MCF 10A (cell line): ENCODE measurements around the gene GPRIN1. TPM values are rescaled to one million over a fixed set of nuclear protein-coding genes. Genes with fewer than 3 reads are reported as not detected.

Experiments used
- BruUV-seq: library from RNA; stranded (reverse); fragments of 400-500 nt; replicated peaks from 2 replicates; lab custom pipeline; 2021; lab: Mats Ljungman, UMichigan
- CTCF ChIA-PET: fragments of 300-600 bp; sonication (Branson Sonifier 250); formaldehyde crosslinking; extraction: SDS; loops from one replicate; lab custom pipeline; 2021; ENCODE audit warnings: antibody characterized with exemption, inconsistent platforms; lab: Yijun Ruan, JAX
- POLR2A ChIA-PET: fragments of 300-600, 350-650 bp; sonication (Branson Sonifier 250); formaldehyde crosslinking; extraction: SDS; loops from one replicate; lab custom pipeline; 2020; ENCODE audit warnings: antibody characterized with exemption, inconsistent platforms; lab: Yijun Ruan, JAX
- DNase-seq: peaks from one replicate; pipeline ENCODE4 v3.0.0-alpha.2; 2018; ENCODE audit not compliant: unreplicated experiment
- H3K27ac Mint-ChIP-seq: one replicate; pipeline ENCODE4 v1.8.0; 2022; ENCODE audit warnings: mild to moderate bottlenecking, low read depth, mixed read lengths; ENCODE audit not compliant: unreplicated experiment
- H3K27me3 Mint-ChIP-seq: one replicate; pipeline ENCODE4 v1.8.0; 2022; ENCODE audit warnings: mixed read lengths; ENCODE audit not compliant: insufficient read depth, unreplicated experiment
- H3K36me3 Mint-ChIP-seq: one replicate; pipeline ENCODE4 v1.8.0; 2022; ENCODE audit warnings: mild to moderate bottlenecking, moderate library complexity, mixed read lengths; ENCODE audit not compliant: insufficient read depth, unreplicated experiment
- H3K4me1 Mint-ChIP-seq: one replicate; pipeline ENCODE4 v1.8.0; 2022; ENCODE audit warnings: mixed read lengths; ENCODE audit not compliant: insufficient read depth, unreplicated experiment
- H3K4me3 Mint-ChIP-seq: one replicate; pipeline ENCODE4 v1.8.0; 2022; ENCODE audit warnings: mild to moderate bottlenecking, moderate library complexity, mixed read lengths; ENCODE audit not compliant: unreplicated experiment
- H3K9me3 Mint-ChIP-seq: one replicate; pipeline ENCODE4 v1.8.0; 2022; ENCODE audit warnings: mixed read lengths; ENCODE audit not compliant: unreplicated experiment
- intact Hi-C: fragments of 100-400 bp; cut with micrococcal nuclease; formaldehyde crosslinking; loops from 2 replicates; pipeline ENCODE4 v1.14.1; 2022
- total RNA-seq: library from RNA; stranded (reverse); gene quantifications from 2 replicates; pipeline ENCODE4 v1.2.3, GENCODE V29; 2022
- TF ChIP-seq, protein P1 (sequence below): fragments of 200-600 bp; IDR thresholded peaks from one replicate; pipeline ENCODE4 v1.8.0; 2022; ENCODE audit warnings: antibody characterized with exemption, mild to moderate bottlenecking; ENCODE audit not compliant: unreplicated experiment

GPRIN1 gene
- total RNA-seq, 1 experiment from 2014 or later: 3.0 TPM

DNA sequence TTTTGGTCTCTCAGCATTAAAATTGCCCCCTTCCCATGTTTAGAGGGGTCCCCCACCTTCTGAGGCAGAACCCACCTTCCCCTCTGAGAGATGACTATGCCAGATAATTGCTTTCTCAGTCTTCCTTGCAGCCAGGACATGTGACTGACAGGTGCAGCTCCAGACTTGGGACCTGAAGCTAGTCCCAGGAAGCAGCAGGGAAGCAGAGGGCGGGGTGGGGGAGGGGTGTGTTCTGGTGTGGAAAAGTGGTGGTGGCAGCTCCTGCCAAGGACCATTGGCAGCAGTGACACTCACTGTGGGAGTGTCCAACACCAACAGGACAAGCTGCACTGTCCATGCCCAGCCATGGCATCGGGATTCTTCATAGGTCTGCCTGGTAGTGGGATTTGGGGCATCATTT, 22.8 kb upstream of the GPRIN1 start:
- TF ChIP-seq, protein P1, sequence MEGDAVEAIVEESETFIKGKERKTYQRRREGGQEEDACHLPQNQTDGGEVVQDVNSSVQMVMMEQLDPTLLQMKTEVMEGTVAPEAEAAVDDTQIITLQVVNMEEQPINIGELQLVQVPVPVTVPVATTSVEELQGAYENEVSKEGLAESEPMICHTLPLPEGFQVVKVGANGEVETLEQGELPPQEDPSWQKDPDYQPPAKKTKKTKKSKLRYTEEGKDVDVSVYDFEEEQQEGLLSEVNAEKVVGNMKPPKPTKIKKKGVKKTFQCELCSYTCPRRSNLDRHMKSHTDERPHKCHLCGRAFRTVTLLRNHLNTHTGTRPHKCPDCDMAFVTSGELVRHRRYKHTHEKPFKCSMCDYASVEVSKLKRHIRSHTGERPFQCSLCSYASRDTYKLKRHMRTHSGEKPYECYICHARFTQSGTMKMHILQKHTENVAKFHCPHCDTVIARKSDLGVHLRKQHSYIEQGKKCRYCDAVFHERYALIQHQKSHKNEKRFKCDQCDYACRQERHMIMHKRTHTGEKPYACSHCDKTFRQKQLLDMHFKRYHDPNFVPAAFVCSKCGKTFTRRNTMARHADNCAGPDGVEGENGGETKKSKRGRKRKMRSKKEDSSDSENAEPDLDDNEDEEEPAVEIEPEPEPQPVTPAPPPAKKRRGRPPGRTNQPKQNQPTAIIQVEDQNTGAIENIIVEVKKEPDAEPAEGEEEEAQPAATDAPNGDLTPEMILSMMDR: no peak
- no peak for DNase-seq
- ChIA-PET POLR2A (interaction anchor here (0.7 kb wide), 1 partner anchor 14 kb away, joined by 4 read pairs; the partner anchor contains the start of gene TSPAN17), CTCF (interaction anchor here (0.7 to 0.8 kb wide), 2 partner anchors 23 to 28 kb away, joined by 3 read pairs; no protein-coding TSS in a partner anchor)
- BruUV-seq: no TSS peak
- Mint-ChIP-seq H3K4me1 (peaks cover 11% of the 10 kb centered on the region), H3K4me3 (no peak overlapping the region), H3K36me3 (no peaks in the 10 kb centered on the region), H3K27ac (no peak overlapping the region), H3K9me3 (peaks cover 7% of the 10 kb centered on the region), H3K27me3 (peaks cover 45% of the 10 kb centered on the region)
- intact Hi-C loops: no loop called here

DNA sequence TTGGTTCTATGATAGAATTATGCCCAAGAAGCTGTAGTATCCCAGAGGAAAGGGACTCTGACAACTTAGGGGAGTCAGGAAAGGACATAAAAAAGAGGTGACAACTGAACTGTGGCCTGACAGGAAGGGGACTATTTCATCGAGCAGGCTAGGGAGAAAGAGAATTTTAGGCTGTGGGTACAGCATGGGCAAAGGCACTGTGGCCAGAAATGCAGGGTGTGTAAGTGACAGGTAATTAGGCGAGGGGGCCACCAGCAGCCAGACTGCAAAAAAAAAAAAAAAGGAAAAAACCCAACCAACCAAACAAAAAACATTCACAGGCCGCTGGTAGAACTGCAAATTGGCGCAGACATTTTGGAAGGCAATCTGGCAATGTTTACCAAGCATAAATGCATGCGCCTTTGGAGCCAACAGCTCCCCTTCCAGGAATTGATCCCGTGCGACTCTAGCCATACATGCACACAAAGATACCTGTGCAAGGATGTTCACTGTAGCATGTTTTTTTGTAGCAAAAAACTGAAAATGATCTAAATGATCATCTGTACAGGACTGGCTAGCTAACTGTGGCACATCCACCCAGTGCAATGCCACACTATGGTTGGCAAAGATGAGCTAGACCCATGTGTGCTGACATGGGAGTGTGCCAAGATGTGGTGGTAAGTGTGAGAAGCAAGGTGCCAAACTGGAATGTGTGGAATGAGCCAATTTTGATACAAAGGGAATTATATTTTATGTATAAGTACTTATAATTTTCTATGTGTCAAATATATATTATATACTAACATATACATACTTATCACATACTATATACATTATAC, 21.6 kb upstream of the GPRIN1 start:
- Mint-ChIP-seq H3K27me3 (peaks cover 45% of the 10 kb centered on the region), H3K9me3 (peaks cover 7% of the 10 kb centered on the region), H3K27ac (no peak overlapping the region), H3K4me3 (no peak overlapping the region), H3K36me3 (no peaks in the 10 kb centered on the region), H3K4me1 (peaks cover 18% of the 10 kb centered on the region)
- no peak for DNase-seq
- POLR2A ChIA-PET: no interaction called here
- intact Hi-C loops: no loop called here
- TF ChIP-seq, protein P1: no peak
- no TSS peak for BruUV-seq
- CTCF ChIA-PET: interaction anchor here (0.9 to 1.8 kb wide), 5 partner anchors 15 to 58 kb away, joined by 3 to 8 read pairs (median 5); no protein-coding TSS in a partner anchor

DNA sequence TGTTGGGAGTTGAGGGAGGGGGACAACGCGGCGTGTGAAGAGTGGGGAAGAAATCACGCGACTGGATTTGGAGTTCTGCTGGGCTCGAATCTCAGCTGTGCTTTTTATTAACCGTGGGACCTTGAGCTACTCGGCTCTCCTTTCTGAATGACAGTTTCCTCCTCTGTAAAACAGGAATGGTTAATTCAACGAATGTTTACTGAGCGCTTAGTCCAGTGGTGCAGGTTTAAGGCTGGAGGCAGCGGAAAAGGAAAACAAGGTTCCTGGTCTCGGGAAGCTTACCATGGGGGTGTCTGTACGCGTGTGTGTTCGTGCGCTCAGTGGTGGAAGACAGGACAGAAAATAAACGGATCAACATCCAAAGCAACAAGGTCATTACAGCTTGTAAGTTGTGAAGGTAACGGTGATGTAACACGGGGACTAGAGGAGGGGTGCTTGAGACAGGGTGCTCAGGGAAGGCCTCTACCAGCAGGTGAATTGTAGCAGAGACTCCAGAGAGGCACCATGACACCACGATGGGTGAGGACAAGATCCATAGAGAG, 20.8 kb upstream of the GPRIN1 start:
- intact Hi-C loops: no loop called here

More for the DNA sequence above, 20.8 kb upstream of the GPRIN1 start:
- DNase-seq: no peak
- TF ChIP-seq, protein P1: no peak
- H3K27me3 Mint-ChIP-seq: peaks cover 45% of the 10 kb centered on the region
- H3K27ac Mint-ChIP-seq: no peak overlapping the region
- POLR2A ChIA-PET: interaction anchor here (0.7 kb wide), 1 partner anchor 62 kb away, joined by 3 read pairs; no protein-coding TSS in a partner anchor
- H3K9me3 Mint-ChIP-seq: peaks cover 7% of the 10 kb centered on the region
- CTCF ChIA-PET: interaction anchor here (0.5 to 1.8 kb wide), 6 partner anchors 16 to 57 kb away, joined by 3 to 8 read pairs (median 4); no protein-coding TSS in a partner anchor
- H3K36me3 Mint-ChIP-seq: no peaks in the 10 kb centered on the region
- H3K4me1 Mint-ChIP-seq: peaks cover 27% of the 10 kb centered on the region
- no TSS peak for BruUV-seq
- H3K4me3 Mint-ChIP-seq: no peak overlapping the region
